IMR-90 (cell line): ENCODE data around the gene BCL11B. TPM values are rescaled to one million over a fixed set of nuclear protein-coding genes. Genes with fewer than 3 reads are reported as not detected.

Experiments used
- ATAC-seq: fragments of 200-7000 bp; cut with Tn5 transposase; 2 replicates; pipeline ENCODE4 v1.9.1; 2020; ENCODE audit warnings: low read depth, mild to moderate bottlenecking, moderate library complexity
- BruUV-seq: library from RNA; stranded (reverse); fragments of 400-500 nt; replicated peaks from 2 replicates; lab custom pipeline; 2021; lab: Mats Ljungman, UMichigan
- CTCF ChIA-PET: fragments of 300-600 bp; formaldehyde crosslinking; extraction: SDS; loops from one replicate; lab custom pipeline; 2021; ENCODE audit warnings: antibody characterized with exemption; lab: Yijun Ruan, JAX
- POLR2A ChIA-PET: fragments of 300-600 bp; sonication (Branson Sonifier 250); formaldehyde crosslinking; loops from one replicate; lab custom pipeline; 2022; ENCODE audit warnings: antibody characterized with exemption; ENCODE audit not compliant: unreplicated experiment; lab: Charles Lee
- DNase-seq: peaks from one replicate; pipeline ENCODE4 v3.0.0; 2013
- H2AFZ ChIP-seq: replicated peaks from 2 replicates; pipeline ENCODE3; 2013; ENCODE audit warnings: low read length, mild to moderate bottlenecking; ENCODE audit not compliant: poor library complexity
- H2AK5ac ChIP-seq: 2 replicates; pipeline ENCODE4 v1.6.1; 2013; ENCODE audit warnings: low read depth, low read length, inconsistent platforms
- H2AK9ac ChIP-seq: replicated peaks from 2 replicates; pipeline ENCODE3; 2013; ENCODE audit warnings: mild to moderate bottlenecking, low read depth, low read length, moderate library complexity; ENCODE audit not compliant: poor library complexity
- H2BK120ac ChIP-seq: 2 replicates; pipeline ENCODE4 v1.6.1; 2013; ENCODE audit warnings: low read depth, low read length, inconsistent platforms
- H2BK15ac ChIP-seq: 3 replicates; pipeline ENCODE4 v1.6.1; 2013; ENCODE audit warnings: low read depth, low read length, inconsistent platforms
- H2BK20ac ChIP-seq: 2 replicates; pipeline ENCODE4 v1.6.1; 2013; ENCODE audit warnings: low read depth, mild to moderate bottlenecking, inconsistent platforms, low read length, moderate library complexity
- H2BK5ac ChIP-seq: 2 replicates; pipeline ENCODE4 v1.6.1; 2013; ENCODE audit warnings: mild to moderate bottlenecking, low read depth, low read length, inconsistent platforms; ENCODE audit not compliant: poor library complexity, severe bottlenecking
- H3K14ac ChIP-seq: replicated peaks from 2 replicates; pipeline ENCODE4 v1.6.1; 2013; ENCODE audit warnings: low read depth, low read length, inconsistent platforms
- H3K18ac ChIP-seq: 2 replicates; pipeline ENCODE4 v1.6.1; 2013; ENCODE audit warnings: low read depth, low read length, control low read depth
- H3K23ac ChIP-seq: 2 replicates; pipeline ENCODE4 v1.6.1; 2013; ENCODE audit warnings: low read depth, low read length, inconsistent platforms
- H3K27ac ChIP-seq: 2 replicates; pipeline ENCODE4 v1.5.1; 2013; ENCODE audit warnings: mild to moderate bottlenecking, control low read depth, low read length; ENCODE audit not compliant: insufficient read depth
- H3K27me3 ChIP-seq: 2 replicates; pipeline ENCODE4 v1.6.1; 2013; ENCODE audit warnings: low read length; ENCODE audit not compliant: control insufficient read depth, insufficient read depth
- H3K36me3 ChIP-seq: 2 replicates; pipeline ENCODE4 v1.6.1; 2013; ENCODE audit warnings: low read length, mixed read lengths; ENCODE audit not compliant: control insufficient read depth, insufficient read depth
- H3K4ac ChIP-seq: 2 replicates; pipeline ENCODE4 v1.6.1; 2013; ENCODE audit warnings: low read depth, low read length, inconsistent platforms
- H3K4me1 ChIP-seq: 2 replicates; pipeline ENCODE4 v1.6.1; 2013; ENCODE audit warnings: low read length, mixed read lengths; ENCODE audit not compliant: control insufficient read depth, insufficient read depth
- H3K4me2 ChIP-seq: 2 replicates; pipeline ENCODE4 v1.6.1; 2013; ENCODE audit warnings: low read depth, mild to moderate bottlenecking, control low read depth, low read length, moderate library complexity
- H3K4me3 ChIP-seq: 2 replicates; pipeline ENCODE4 v1.5.1; 2013; ENCODE audit warnings: low read depth, mild to moderate bottlenecking, control low read depth, low read length, moderate library complexity; ENCODE audit not compliant: insufficient read depth
- H3K56ac ChIP-seq: 2 replicates; pipeline ENCODE4 v1.6.1; 2013; ENCODE audit warnings: low read length, inconsistent platforms; ENCODE audit not compliant: insufficient read depth; ENCODE audit errors: extremely low read depth
- H3K79me1 ChIP-seq, 2 experiments: 2 replicates each; pipeline ENCODE4 v1.6.1; 2013; ENCODE audit warnings: low read length in 2 of 2, inconsistent platforms in 1 of 2, low read depth in 1 of 2
- H3K9ac ChIP-seq: 2 replicates; pipeline ENCODE4 v1.6.1; 2013; ENCODE audit warnings: low read depth, low read length, control low read depth
- H3K9me1 ChIP-seq: 2 replicates; pipeline ENCODE4 v1.6.1; 2013; ENCODE audit warnings: low read length, inconsistent platforms; ENCODE audit not compliant: insufficient read depth
- H3K9me3 ChIP-seq: 2 replicates; pipeline ENCODE4 v1.6.1; 2013; ENCODE audit warnings: low read length; ENCODE audit not compliant: control insufficient read depth, insufficient read depth
- H4K20me1 ChIP-seq: 2 replicates; pipeline ENCODE4 v1.6.1; 2013; ENCODE audit warnings: low read length, inconsistent platforms; ENCODE audit not compliant: insufficient read depth
- H4K5ac ChIP-seq: 2 replicates; pipeline ENCODE4 v1.6.1; 2013; ENCODE audit warnings: mild to moderate bottlenecking, low read depth, low read length, control low read depth
- H4K8ac ChIP-seq, 2 experiments: 2 replicates each; pipeline ENCODE4 v1.6.1; 2013; ENCODE audit warnings: low read depth in 2 of 2, low read length in 2 of 2, control low read depth in 1 of 2, inconsistent platforms in 1 of 2
- H4K91ac ChIP-seq: 2 replicates; pipeline ENCODE4 v1.6.1; 2013; ENCODE audit warnings: low read depth, low read length, inconsistent platforms; ENCODE audit not compliant: insufficient read depth
- BHLHE40 ChIP-seq: fragments of 150-350 bp; IDR thresholded peaks from 2 replicates; pipeline ENCODE4 v1.6.1; 2016; ENCODE audit warnings: mild to moderate bottlenecking, low read depth, low read length
- CEBPB ChIP-seq: IDR thresholded peaks from 2 replicates; pipeline ENCODE4 v1.6.1; 2012; ENCODE audit warnings: low read depth, low read length, improper control_type of control experiment
- CHD1 ChIP-seq: IDR thresholded peaks from 2 replicates; pipeline ENCODE4 v1.6.1; 2012; ENCODE audit warnings: low read depth, low read length, improper control_type of control experiment
- FOS ChIP-seq: fragments of 150-350 bp; IDR thresholded peaks from 2 replicates; pipeline ENCODE4 v1.6.1; 2016; ENCODE audit warnings: low read depth, low read length
- MAFK ChIP-seq: IDR thresholded peaks from 2 replicates; pipeline ENCODE4 v1.6.1; 2012; ENCODE audit warnings: low read depth, low read length, improper control_type of control experiment
- MAZ ChIP-seq: IDR thresholded peaks from 2 replicates; pipeline ENCODE4 v1.6.1; 2012; ENCODE audit warnings: low read depth, mild to moderate bottlenecking, low read length, improper control_type of control experiment, moderate library complexity, borderline replicate concordance
- MXI1 ChIP-seq: IDR thresholded peaks from 2 replicates; pipeline ENCODE4 v1.6.1; 2012; ENCODE audit warnings: low read depth, mild to moderate bottlenecking, low read length, moderate library complexity, borderline replicate concordance
- NFE2L2 ChIP-seq: fragments of 150-350 bp; IDR thresholded peaks from 2 replicates; pipeline ENCODE4 v1.6.1; 2016; ENCODE audit warnings: low read depth, mild to moderate bottlenecking, low read length
- POLR2A ChIP-seq: IDR thresholded peaks from 2 replicates; pipeline ENCODE4 v1.6.1; 2012; ENCODE audit warnings: mild to moderate bottlenecking, low read depth, low read length
- RAD21 ChIP-seq: IDR thresholded peaks from 2 replicates; pipeline ENCODE4 v1.6.1; 2012; ENCODE audit warnings: low read length, improper control_type of control experiment
- RCOR1 ChIP-seq: IDR thresholded peaks from 2 replicates; pipeline ENCODE4 v1.6.1; 2012; ENCODE audit warnings: mild to moderate bottlenecking, low read length, improper control_type of control experiment; ENCODE audit not compliant: insufficient replicate concordance
- RFX5 ChIP-seq: IDR thresholded peaks from 2 replicates; pipeline ENCODE4 v1.8.0; 2012; ENCODE audit warnings: low read depth, mild to moderate bottlenecking, low read length, moderate library complexity
- SMC3 ChIP-seq: fragments of 150-350 bp; IDR thresholded peaks from 2 replicates; pipeline ENCODE4 v1.6.1; 2016; ENCODE audit warnings: low read depth, mild to moderate bottlenecking, antibody characterized with exemption, low read length, moderate library complexity
- WGBS, 2 experiments: methylation state at CpG; one replicate each; pipeline versions ENCODE4 v1.1.5 to v1.1.7; 2013; ENCODE audit warnings: missing lambda C conversion rate in 2 of 2; ENCODE audit not compliant: insufficient read length in 1 of 2; ENCODE audit errors: extremely low coverage in 2 of 2; 5-methylcytosine and 5-hydroxymethylcytosine counted together
- dilution Hi-C: fragments of 300-500 bp; cut with HindIII; formaldehyde crosslinking; loops from one replicate; pipeline ENCODE4 v1.14.3; 2018; ENCODE audit warnings: low sequenced_read_pairs; ENCODE audit not compliant: unreplicated experiment
- in situ Hi-C: fragments of 300-500 bp; cut with MboI; formaldehyde crosslinking; loops from 3 replicates; pipeline ENCODE4 v1.14.3; 2019; ENCODE audit warnings: low sequenced_read_pairs, inconsistent platforms, mixed read lengths
- intact Hi-C: fragments of 100-400 bp; cut with micrococcal nuclease; formaldehyde crosslinking; loops from 2 replicates; pipeline ENCODE4 v1.10.0; 2022
- polyA plus RNA-seq, 3 experiments: library from polyadenylated mRNA; depleted of rRNA; stranded (reverse); fragments of >200 nt; gene quantifications; 2 replicates each; pipeline ENCODE4 v1.2.3, GENCODE V29; 2012; ENCODE audit warnings: low replicate concordance in 1 of 3
- total RNA-seq: library from RNA; depleted of rRNA; stranded (reverse); fragments of >200 nt; gene quantifications from 2 replicates; pipeline ENCODE4 v1.2.3, GENCODE V29; 2012
- TF ChIP-seq, protein P1 (sequence below): fragments of 150-350 bp; IDR thresholded peaks from 2 replicates; pipeline ENCODE4 v1.6.1; 2017; ENCODE audit warnings: mild to moderate bottlenecking, antibody characterized with exemption, low read length, low read depth
- TF ChIP-seq, protein P2 (sequence below): fragments of 150-350 bp; IDR thresholded peaks from 2 replicates; pipeline ENCODE4 v1.6.1; 2016; ENCODE audit warnings: low read depth, mild to moderate bottlenecking, low read length, moderate library complexity, borderline replicate concordance
- TF ChIP-seq, protein P3 (sequence below): conservative IDR thresholded peaks from 2 replicates; pipeline ENCODE4 v1.5.1; 2012; ENCODE audit warnings: mild to moderate bottlenecking, low read depth, low read length, improper control_type of control experiment

BCL11B gene
- total and polyA plus RNA-seq, 2 of the 4 experiments (the other 2 are of a cell fraction): under 0.01 TPM; not detected in 1

DNA sequence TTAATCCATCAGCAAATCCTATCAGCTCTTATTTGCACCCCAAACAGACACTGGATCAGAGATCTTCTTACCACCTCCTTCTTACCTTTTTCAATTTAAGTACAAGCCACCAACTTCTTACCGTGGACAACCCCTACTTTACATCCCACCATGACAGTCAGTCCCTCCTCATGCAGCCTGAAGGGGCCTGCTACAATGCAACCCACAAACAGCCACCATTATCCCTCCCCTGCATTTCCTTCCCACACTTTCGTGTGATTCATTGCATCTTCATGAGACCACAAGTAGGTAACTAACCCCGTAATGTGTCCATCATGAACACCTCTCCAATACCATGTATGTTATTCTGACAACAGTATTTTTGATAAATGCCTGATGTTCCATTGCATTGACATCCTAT, 108.6 kb downstream of the BCL11B start:
- BruUV-seq: no TSS peak
- H3K79me1 ChIP-seq: no peaks in the 10 kb centered on the region

More for the DNA sequence above, 108.6 kb downstream of the BCL11B start:
- Histone ChIP-seq H3K27ac (no peak overlapping the region), H4K20me1 (no peaks in the 10 kb centered on the region), H3K4ac (no peak overlapping the region), H3K9me1 (no peaks in the 10 kb centered on the region), H2BK15ac (no peak overlapping the region), H3K23ac (no peak overlapping the region), H3K56ac (no peak overlapping the region), H2AFZ (no peak overlapping the region), H4K8ac (no peak overlapping the region), H4K5ac (no peak overlapping the region), H3K36me3 (no peaks in the 10 kb centered on the region), H3K18ac (no peak overlapping the region), H3K4me2 (no peak overlapping the region), H3K27me3 (no peaks in the 10 kb centered on the region), H3K9me3 (peaks cover 33% of the 10 kb centered on the region), H2BK20ac (no peak overlapping the region), H4K91ac (no peak overlapping the region), H2AK9ac (no peak overlapping the region), H2BK5ac (no peak overlapping the region), H3K14ac (no peak overlapping the region), H3K9ac (no peak overlapping the region), H2AK5ac (no peak overlapping the region), H3K4me1 (no peaks in the 10 kb centered on the region), H3K4me3 (no peak overlapping the region), H2BK120ac (no peak overlapping the region)
- intact Hi-C loops (loop anchor here (5.0 kb wide), 1 partner anchor 1306 kb away; no protein-coding TSS in a partner anchor), dilution Hi-C loops (no loop called here), in situ Hi-C loops (no loop called here)
- TF ChIP-seq POLR2A (no peak), MXI1 (no peak), CEBPB (no peak), CHD1 (no peak), FOS (no peak), SMC3 (no peak), BHLHE40 (no peak), RAD21 (no peak), MAZ (no peak), RFX5 (no peak), NFE2L2 (no peak), RCOR1 (no peak), MAFK (no peak)
- TF ChIP-seq, protein P1, sequence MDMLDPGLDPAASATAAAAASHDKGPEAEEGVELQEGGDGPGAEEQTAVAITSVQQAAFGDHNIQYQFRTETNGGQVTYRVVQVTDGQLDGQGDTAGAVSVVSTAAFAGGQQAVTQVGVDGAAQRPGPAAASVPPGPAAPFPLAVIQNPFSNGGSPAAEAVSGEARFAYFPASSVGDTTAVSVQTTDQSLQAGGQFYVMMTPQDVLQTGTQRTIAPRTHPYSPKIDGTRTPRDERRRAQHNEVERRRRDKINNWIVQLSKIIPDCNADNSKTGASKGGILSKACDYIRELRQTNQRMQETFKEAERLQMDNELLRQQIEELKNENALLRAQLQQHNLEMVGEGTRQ: no peak
- TF ChIP-seq, protein P2, sequence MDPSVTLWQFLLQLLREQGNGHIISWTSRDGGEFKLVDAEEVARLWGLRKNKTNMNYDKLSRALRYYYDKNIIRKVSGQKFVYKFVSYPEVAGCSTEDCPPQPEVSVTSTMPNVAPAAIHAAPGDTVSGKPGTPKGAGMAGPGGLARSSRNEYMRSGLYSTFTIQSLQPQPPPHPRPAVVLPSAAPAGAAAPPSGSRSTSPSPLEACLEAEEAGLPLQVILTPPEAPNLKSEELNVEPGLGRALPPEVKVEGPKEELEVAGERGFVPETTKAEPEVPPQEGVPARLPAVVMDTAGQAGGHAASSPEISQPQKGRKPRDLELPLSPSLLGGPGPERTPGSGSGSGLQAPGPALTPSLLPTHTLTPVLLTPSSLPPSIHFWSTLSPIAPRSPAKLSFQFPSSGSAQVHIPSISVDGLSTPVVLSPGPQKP: no peak
- TF ChIP-seq, protein P3, sequence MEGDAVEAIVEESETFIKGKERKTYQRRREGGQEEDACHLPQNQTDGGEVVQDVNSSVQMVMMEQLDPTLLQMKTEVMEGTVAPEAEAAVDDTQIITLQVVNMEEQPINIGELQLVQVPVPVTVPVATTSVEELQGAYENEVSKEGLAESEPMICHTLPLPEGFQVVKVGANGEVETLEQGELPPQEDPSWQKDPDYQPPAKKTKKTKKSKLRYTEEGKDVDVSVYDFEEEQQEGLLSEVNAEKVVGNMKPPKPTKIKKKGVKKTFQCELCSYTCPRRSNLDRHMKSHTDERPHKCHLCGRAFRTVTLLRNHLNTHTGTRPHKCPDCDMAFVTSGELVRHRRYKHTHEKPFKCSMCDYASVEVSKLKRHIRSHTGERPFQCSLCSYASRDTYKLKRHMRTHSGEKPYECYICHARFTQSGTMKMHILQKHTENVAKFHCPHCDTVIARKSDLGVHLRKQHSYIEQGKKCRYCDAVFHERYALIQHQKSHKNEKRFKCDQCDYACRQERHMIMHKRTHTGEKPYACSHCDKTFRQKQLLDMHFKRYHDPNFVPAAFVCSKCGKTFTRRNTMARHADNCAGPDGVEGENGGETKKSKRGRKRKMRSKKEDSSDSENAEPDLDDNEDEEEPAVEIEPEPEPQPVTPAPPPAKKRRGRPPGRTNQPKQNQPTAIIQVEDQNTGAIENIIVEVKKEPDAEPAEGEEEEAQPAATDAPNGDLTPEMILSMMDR: no peak
- ChIA-PET CTCF (no interaction called here), POLR2A (no interaction called here)
- ATAC-seq (no peak), DNase-seq (no peak)
- no CpG with 5 or more reads among the region's 3 CpGs for WGBS, 2 experiments
